Right atrium auricular region (tissue), 2 donors: ENCODE data around the gene FFAR3. TPM values are rescaled to one million over a fixed set of nuclear protein-coding genes. Genes with fewer than 3 reads are reported as not detected.

Source experiments
- DNase-seq: peaks from one replicate; pipeline ENCODE4 v3.0.0-alpha.2; 2019; ENCODE audit warnings: low spot score
- H3K27ac ChIP-seq, 2 donors: fragments of 200-600 bp; sonication (generic); 1 replicate in 1 of 2; 2 replicates in 1 of 2; pipeline ENCODE4 v1.5.1; 2016 to 2019
- H3K27me3 ChIP-seq, 2 donors: fragments of 200-600 bp; sonication (generic); one replicate each; pipeline versions ENCODE4 v1.5.1 to v1.6.0; 2017 to 2019
- H3K36me3 ChIP-seq: fragments of 200-600 bp; sonication (generic); one replicate; pipeline ENCODE4 v1.5.1; 2016
- H3K4me1 ChIP-seq, 2 donors: fragments of 200-600 bp; sonication (generic); one replicate each; pipeline versions ENCODE4 v1.5.1 to v1.6.0; 2017 to 2019
- H3K4me3 ChIP-seq, 2 donors: fragments of 200-600 bp; sonication (generic); 1 replicate in 1 of 2; 2 replicates in 1 of 2; pipeline ENCODE4 v1.5.1; 2017 to 2019; ENCODE audit warnings: mild to moderate bottlenecking in 1 of 2, moderate library complexity in 1 of 2
- H3K9me3 ChIP-seq, 2 donors: fragments of 200-600 bp; sonication (generic); one replicate each; pipeline ENCODE4 v1.5.1; 2019
- total RNA-seq, 2 donors: library from RNA; depleted of rRNA; stranded (reverse); fragments of >200 nt; gene quantifications; one replicate each; pipeline ENCODE4 v1.1.0, GENCODE V29; 2016
- TF ChIP-seq, protein P1 (sequence below), 2 donors: fragments of 200-600 bp; sonication (generic); IDR thresholded peaks; one replicate each; pipeline ENCODE4 v1.5.1; 2019; ENCODE audit warnings: antibody characterized with exemption in 2 of 2

Gene FFAR3
- total RNA-seq, 2 donors from 2014 or later: not detected

GRCh38 chr19:35322014-35322413 is 36.2 kb upstream of the FFAR3 start:
- TF ChIP-seq, protein P1, sequence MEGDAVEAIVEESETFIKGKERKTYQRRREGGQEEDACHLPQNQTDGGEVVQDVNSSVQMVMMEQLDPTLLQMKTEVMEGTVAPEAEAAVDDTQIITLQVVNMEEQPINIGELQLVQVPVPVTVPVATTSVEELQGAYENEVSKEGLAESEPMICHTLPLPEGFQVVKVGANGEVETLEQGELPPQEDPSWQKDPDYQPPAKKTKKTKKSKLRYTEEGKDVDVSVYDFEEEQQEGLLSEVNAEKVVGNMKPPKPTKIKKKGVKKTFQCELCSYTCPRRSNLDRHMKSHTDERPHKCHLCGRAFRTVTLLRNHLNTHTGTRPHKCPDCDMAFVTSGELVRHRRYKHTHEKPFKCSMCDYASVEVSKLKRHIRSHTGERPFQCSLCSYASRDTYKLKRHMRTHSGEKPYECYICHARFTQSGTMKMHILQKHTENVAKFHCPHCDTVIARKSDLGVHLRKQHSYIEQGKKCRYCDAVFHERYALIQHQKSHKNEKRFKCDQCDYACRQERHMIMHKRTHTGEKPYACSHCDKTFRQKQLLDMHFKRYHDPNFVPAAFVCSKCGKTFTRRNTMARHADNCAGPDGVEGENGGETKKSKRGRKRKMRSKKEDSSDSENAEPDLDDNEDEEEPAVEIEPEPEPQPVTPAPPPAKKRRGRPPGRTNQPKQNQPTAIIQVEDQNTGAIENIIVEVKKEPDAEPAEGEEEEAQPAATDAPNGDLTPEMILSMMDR (IDR thresholded peaks at IDR 0.05): no peak
- peaks cover 0 to 8% of the 10 kb centered on the region in 2 donors for H3K9me3 ChIP-seq
- no peak for DNase-seq
- no peak overlapping the region for H3K27ac ChIP-seq
- H3K36me3 ChIP-seq: no peaks in the 10 kb centered on the region
- H3K4me1 ChIP-seq: no peaks in the 10 kb centered on the region
- H3K27me3 ChIP-seq: no peaks in the 10 kb centered on the region
- no peak overlapping the region for H3K4me3 ChIP-seq

- DNase-seq: no peak
- Histone ChIP-seq H3K36me3 (no peaks in the 10 kb centered on the region), H3K4me3 (no peak overlapping the region), H3K4me1 (no peaks in the 10 kb centered on the region), H3K27ac (no peak overlapping the region), H3K9me3 (no peaks in the 10 kb centered on the region), H3K27me3 (no peaks in the 10 kb centered on the region)
- TF ChIP-seq, protein P1 (IDR thresholded peaks at IDR 0.05): no peak
Measured at GRCh38 chr19:35327642-35328041, 30.6 kb upstream of the FFAR3 start.

DNA sequence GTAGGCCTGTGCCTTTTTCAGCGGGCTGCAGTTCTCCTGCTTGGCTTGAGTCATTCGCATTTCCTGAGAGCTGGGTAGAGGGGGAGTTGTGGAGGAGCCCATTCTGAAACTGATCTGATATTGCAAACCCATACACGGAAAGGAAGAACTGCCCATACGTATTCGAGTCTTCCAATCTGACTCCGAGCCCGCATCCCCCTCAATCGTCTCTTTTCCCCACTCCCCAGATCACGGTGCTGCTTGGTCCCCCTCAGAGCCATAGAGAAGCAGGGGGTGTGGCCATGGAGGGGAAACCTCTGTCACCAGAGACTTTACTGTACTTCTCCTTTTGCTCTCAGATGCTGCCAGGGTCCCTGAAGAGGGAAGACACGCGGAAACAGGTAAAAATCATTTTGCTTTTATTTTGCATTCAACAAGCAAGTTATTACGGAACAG is 29.4 kb upstream of the FFAR3 start, which contains the start of gene CD22:
TSS of gene CD22 (plus strand) at position 337 of the 435 bp plus-strand sequence. CDS start 2,854 bp downstream, outside the sequence.
- H3K27ac ChIP-seq: no peak within 1 kb of the TSS
- TF ChIP-seq, protein P1 (IDR thresholded peaks at IDR 0.05): no peak
- H3K27me3 ChIP-seq: no peaks in the 10 kb centered on the region
- no peak within 1 kb of the TSS for H3K4me3 ChIP-seq
- DNase-seq: no peak
- no peaks in the 10 kb centered on the region for H3K36me3 ChIP-seq
- H3K4me1 ChIP-seq: no peaks in the 10 kb centered on the region
- H3K9me3 ChIP-seq: no peaks in the 10 kb centered on the region

DNA sequence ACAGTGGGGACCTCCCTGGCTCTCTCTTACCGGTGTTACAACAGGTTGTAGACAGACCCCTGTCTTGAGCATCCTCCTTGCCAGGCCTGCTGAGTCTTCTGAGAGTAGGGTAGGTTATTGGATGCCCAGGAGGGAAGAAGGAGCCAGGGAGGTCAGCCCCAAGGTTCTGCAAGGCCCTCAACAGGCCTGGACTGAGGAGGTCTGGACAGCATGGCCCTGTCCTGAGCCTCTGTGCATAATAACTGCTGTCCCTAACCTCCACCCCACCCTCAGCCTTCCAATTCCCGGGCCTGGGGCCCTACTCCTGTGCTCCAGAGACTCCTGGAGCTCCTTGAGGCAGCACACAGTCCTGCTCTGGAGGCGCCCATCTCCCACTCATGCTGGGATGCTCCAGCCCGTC is 28.9 kb upstream of the FFAR3 start:
- no peaks in the 10 kb centered on the region for H3K4me1 ChIP-seq
- no peak overlapping the region for H3K27ac ChIP-seq
- no peaks in the 10 kb centered on the region for H3K36me3 ChIP-seq
- H3K4me3 ChIP-seq: no peak overlapping the region
- no peak for DNase-seq
- H3K9me3 ChIP-seq: no peaks in the 10 kb centered on the region
- TF ChIP-seq, protein P1 (IDR thresholded peaks at IDR 0.05): no peak
- H3K27me3 ChIP-seq: no peaks in the 10 kb centered on the region

GRCh38 chr19:35330475-35330874 is 27.8 kb upstream of the FFAR3 start:
- Histone ChIP-seq H3K4me3 (no peak overlapping the region), H3K27me3 (no peaks in the 10 kb centered on the region), H3K9me3 (no peaks in the 10 kb centered on the region), H3K27ac (no peak overlapping the region), H3K4me1 (no peaks in the 10 kb centered on the region), H3K36me3 (no peaks in the 10 kb centered on the region)
- TF ChIP-seq, protein P1 (IDR thresholded peaks at IDR 0.05): no peak
- no peak for DNase-seq

DNA sequence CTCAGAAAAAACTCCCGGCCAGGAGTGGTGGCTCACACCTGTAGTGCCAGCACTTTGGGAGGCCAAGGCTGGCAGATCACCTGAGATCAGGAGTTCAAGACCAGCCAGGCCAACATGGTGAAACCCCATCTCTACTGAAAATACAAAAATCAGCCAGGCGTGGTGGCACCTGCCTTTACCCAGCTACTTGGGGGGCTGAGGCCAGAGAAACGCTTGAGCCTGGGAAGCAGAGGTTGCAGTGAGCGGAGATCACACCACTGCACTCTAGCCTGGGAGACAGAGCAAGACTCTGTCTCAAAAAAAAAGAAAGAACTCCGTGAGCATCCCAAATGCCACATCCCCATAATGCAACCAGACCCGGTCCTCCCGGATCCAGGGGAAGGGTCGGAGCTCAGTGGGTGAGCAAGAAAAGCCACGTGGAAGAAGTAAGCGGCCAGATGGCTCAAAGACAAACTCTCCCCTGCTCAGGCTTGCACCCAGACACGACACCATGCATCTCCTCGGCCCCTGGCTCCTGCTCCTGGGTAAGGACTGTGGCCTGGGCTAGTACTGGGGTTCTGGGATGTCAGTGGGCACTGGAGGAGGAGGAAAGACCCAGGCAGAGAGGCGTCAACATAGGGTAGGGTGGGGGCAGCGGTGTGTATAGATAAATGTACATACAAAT is 26.6 kb upstream of the FFAR3 start:
- no peak for DNase-seq
- H3K27me3 ChIP-seq: no peaks in the 10 kb centered on the region
- no peaks in the 10 kb centered on the region for H3K36me3 ChIP-seq
- H3K9me3 ChIP-seq: no peaks in the 10 kb centered on the region
- H3K4me3 ChIP-seq: no peak overlapping the region
- no peaks in the 10 kb centered on the region for H3K4me1 ChIP-seq
- TF ChIP-seq, protein P1 (IDR thresholded peaks at IDR 0.05): no peak
- H3K27ac ChIP-seq: no peak overlapping the region
